GM19240 (cell line): ENCODE results near the gene LRIT1.

Experiments
- DNase-seq: peaks from one replicate; pipeline ENCODE4 v3.0.0; 2011; ENCODE audit warnings: low spot score; ENCODE audit not compliant: insufficient read length

The LRIT1 gene

DNA sequence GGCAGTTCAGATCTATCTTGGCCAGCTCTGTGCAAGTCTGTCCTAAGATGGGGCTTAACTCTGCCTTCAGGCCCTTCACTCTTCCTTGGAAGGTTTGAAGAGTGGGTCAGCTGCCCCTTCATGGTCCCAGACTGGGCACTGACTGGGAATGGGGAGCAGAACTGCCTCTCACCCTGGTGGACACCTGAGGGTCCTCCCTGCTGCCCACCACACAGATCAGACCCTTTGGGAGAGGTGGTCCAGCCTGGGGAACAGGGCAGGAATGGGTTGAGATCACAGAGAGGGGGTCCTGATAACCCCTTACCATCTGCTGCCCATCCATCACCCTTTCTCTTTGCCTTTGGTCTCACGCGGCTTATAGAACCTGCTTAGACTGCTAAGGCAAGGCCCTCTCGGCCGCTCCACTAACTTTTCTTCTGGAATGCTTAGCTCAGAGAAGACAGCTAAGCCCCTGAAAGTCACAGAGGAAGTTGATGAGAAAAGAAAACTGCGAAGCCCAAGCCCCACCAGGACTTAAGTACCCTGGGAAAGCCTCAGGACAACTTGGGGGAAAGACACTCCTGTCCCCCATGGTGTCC lies 47.4 kb downstream of the LRIT1 start:
- DNase-seq, result no peak

- DNase-seq, result no peak
Observed at GRCh38 chr10:84193327-84193726, 48.0 kb downstream of the LRIT1 start.

- DNase-seq, result no peak
Observed at GRCh38 chr10:84191106-84191505, 50.2 kb downstream of the LRIT1 start.

DNA sequence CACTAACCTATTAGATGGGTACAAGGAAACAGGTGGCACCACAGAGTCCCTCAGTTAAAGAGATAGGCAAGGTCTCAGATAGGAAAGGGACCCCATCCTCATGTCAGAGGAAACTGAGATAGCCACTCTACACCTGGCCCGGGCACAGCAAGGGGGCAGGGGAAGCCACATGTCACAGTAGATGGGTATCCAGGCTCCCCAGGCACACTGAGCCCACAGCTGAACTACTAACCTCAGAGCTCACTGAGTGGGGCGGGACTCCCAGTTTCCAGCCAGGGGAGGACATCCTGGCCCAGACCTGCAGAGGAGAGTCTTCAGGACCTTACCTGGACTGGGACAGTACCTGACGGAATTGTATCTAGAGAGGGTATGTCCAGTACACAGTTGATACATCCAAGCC lies 50.7 kb downstream of the LRIT1 start:
- no peak for DNase-seq

- DNase-seq, result no peak
Observed at GRCh38 chr10:84188815-84189214, 52.5 kb downstream of the LRIT1 start.

GRCh38 chr10:84185526-84186175 lies 55.7 kb downstream of the LRIT1 start:
- DNase-seq, result no peak

GRCh38 chr10:84184517-84184916 lies 56.8 kb downstream of the LRIT1 start:
- DNase-seq, result no peak

GRCh38 chr10:84181631-84182030 lies 59.7 kb downstream of the LRIT1 start:
- no peak for DNase-seq
